LNCAP (cell line): ENCODE measurements around the gene PIK3R6.

Experiments
- CTCF ChIP-seq: fragments of 450-650 bp; IDR thresholded peaks from 2 replicates; pipeline ENCODE4 v1.5.1; 2017; ENCODE audit warnings: mild to moderate bottlenecking

PIK3R6 gene

GRCh38 chr17:8868529-8868951, 1.1 kb upstream of the PIK3R6 start:
- no peak for TF ChIP-seq CTCF

- TF ChIP-seq CTCF = no peak
Measured at GRCh38 chr17:8868092-8868491, 618 bp upstream of the PIK3R6 start.

- no peak for TF ChIP-seq CTCF
Measured at GRCh38 chr17:8865811-8866210, 1.7 kb downstream of the PIK3R6 start.

- TF ChIP-seq CTCF = no peak
Measured at GRCh38 chr17:8865385-8865784, 2.1 kb downstream of the PIK3R6 start.

- no peak for TF ChIP-seq CTCF
Measured at GRCh38 chr17:8862213-8863056, 5.0 kb downstream of the PIK3R6 start.

GRCh38 chr17:8861495-8862181, 5.8 kb downstream of the PIK3R6 start:
- no peak for TF ChIP-seq CTCF

- TF ChIP-seq CTCF = no peak
Measured at GRCh38 chr17:8859804-8860430, 7.6 kb downstream of the PIK3R6 start.
